Hepatocyte (in vitro differentiated cells): ENCODE measurements around the gene PIGC. TPM values are rescaled to one million over a fixed set of nuclear protein-coding genes. Genes with fewer than 3 reads are reported as not detected.

ENCODE experiments used
- DNase-seq: peaks from one replicate; pipeline ENCODE4 v3.0.0-alpha.2; 2016; ENCODE audit warnings: low spot score
- H2AFZ ChIP-seq: fragments of 200-600 bp; sonication (generic); 2 replicates; pipeline ENCODE4 v1.6.0; 2016; ENCODE audit warnings: antibody characterized with exemption, mild to moderate bottlenecking
- H3K27ac ChIP-seq: fragments of 200-600 bp; sonication (generic); 2 replicates; pipeline ENCODE4 v1.5.1; 2016; ENCODE audit warnings: mild to moderate bottlenecking
- H3K27me3 ChIP-seq: fragments of 200-600 bp; sonication (generic); 2 replicates; pipeline ENCODE4 v1.6.1; 2016
- H3K36me3 ChIP-seq: fragments of 200-600 bp; sonication (generic); replicated peaks from 2 replicates; pipeline ENCODE4 v1.5.1; 2016; ENCODE audit warnings: low read depth; ENCODE audit not compliant: insufficient read depth
- H3K4me1 ChIP-seq: fragments of 200-600 bp; sonication (generic); 2 replicates; pipeline ENCODE4 v1.5.1; 2016; ENCODE audit warnings: mild to moderate bottlenecking, moderate library complexity; ENCODE audit not compliant: insufficient read depth
- H3K4me2 ChIP-seq: fragments of 200-600 bp; sonication (generic); 2 replicates; pipeline ENCODE4 v1.6.0; 2016
- H3K4me3 ChIP-seq: fragments of 200-600 bp; sonication (generic); 2 replicates; pipeline ENCODE4 v1.5.1; 2016; ENCODE audit warnings: mild to moderate bottlenecking
- H3K79me2 ChIP-seq: fragments of 200-600 bp; sonication (generic); 2 replicates; pipeline ENCODE4 v1.6.0; 2017; ENCODE audit warnings: mild to moderate bottlenecking
- H3K9me2 ChIP-seq: fragments of 200-600 bp; sonication (generic); replicated peaks from 2 replicates; pipeline ENCODE4 v1.6.0; 2017; ENCODE audit warnings: mild to moderate bottlenecking; ENCODE audit not compliant: insufficient read depth
- H3K9me3 ChIP-seq: fragments of 200-600 bp; sonication (generic); 2 replicates; pipeline ENCODE4 v1.5.1; 2016; ENCODE audit warnings: low read depth, mild to moderate bottlenecking
- H4K20me1 ChIP-seq: fragments of 200-600 bp; sonication (generic); 2 replicates; pipeline ENCODE4 v1.6.0; 2016; ENCODE audit warnings: mild to moderate bottlenecking; ENCODE audit not compliant: insufficient read depth, poor library complexity, severe bottlenecking
- CTCF ChIP-seq: fragments of 200-600 bp; sonication (generic); IDR thresholded peaks from 2 replicates; pipeline ENCODE4 v1.5.1; 2016; ENCODE audit warnings: antibody characterized with exemption, mild to moderate bottlenecking; ENCODE audit not compliant: poor library complexity
- EZH2 ChIP-seq: fragments of 200-600 bp; sonication (generic); IDR thresholded peaks from 2 replicates; pipeline ENCODE4 v1.6.1; 2016; ENCODE audit warnings: antibody characterized with exemption, mild to moderate bottlenecking, borderline replicate concordance
- EZH2phosphoT487 ChIP-seq: fragments of 200-600 bp; sonication (generic); IDR thresholded peaks from one replicate; pipeline ENCODE4 v1.6.1; 2018; ENCODE audit warnings: antibody characterized with exemption, mild to moderate bottlenecking, low read depth, moderate library complexity; ENCODE audit not compliant: unreplicated experiment, severe bottlenecking
- WGBS: methylation state at CpG from one replicate; pipeline ENCODE4 v1.1.6; 2016; ENCODE audit warnings: low lambda C conversion rate; ENCODE audit errors: missing lambda C conversion rate; 5-methylcytosine and 5-hydroxymethylcytosine counted together
- polyA plus RNA-seq: library from polyadenylated mRNA; unstranded; fragments of >200 nt; fragmentation: Nextera tagmentation; extraction: Ambion mirVana; gene quantifications from 2 replicates; pipeline ENCODE4 v1.2.1, GENCODE V29; 2016
- total RNA-seq: library from RNA; depleted of rRNA; stranded (reverse); fragments of >200 nt; gene quantifications from 2 replicates; pipeline ENCODE4 v1.2.3, GENCODE V29; 2014

Gene PIGC
- total and polyA plus RNA-seq, 2 experiments from 2014 or later: 42.0 to 47.0 TPM

- no peak overlapping the region for H2AFZ ChIP-seq
- H3K9me3 ChIP-seq: no peaks in the 10 kb centered on the region
- H3K36me3 ChIP-seq: no peaks in the 10 kb centered on the region
- H4K20me1 ChIP-seq: no peaks in the 10 kb centered on the region
- no peaks in the 10 kb centered on the region for H3K27me3 ChIP-seq
- WGBS: 67% methylated on average over 1 of the region's 1 CpG
- no peaks in the 10 kb centered on the region for H3K9me2 ChIP-seq
- no peak for DNase-seq
- TF ChIP-seq CTCF (no peak), EZH2 (no peak), EZH2phosphoT487 (no peak)
- peak overlapping the region; percentile 49 for H3K27ac ChIP-seq
- peak overlapping the region; percentile 32 for H3K4me2 ChIP-seq
- no peaks in the 10 kb centered on the region for H3K79me2 ChIP-seq
- H3K4me3 ChIP-seq: no peak overlapping the region
- peaks cover 20% of the 10 kb centered on the region for H3K4me1 ChIP-seq
Observed at GRCh38 chr1:172460177-172460576, 16.3 kb upstream of the PIGC start.

DNA sequence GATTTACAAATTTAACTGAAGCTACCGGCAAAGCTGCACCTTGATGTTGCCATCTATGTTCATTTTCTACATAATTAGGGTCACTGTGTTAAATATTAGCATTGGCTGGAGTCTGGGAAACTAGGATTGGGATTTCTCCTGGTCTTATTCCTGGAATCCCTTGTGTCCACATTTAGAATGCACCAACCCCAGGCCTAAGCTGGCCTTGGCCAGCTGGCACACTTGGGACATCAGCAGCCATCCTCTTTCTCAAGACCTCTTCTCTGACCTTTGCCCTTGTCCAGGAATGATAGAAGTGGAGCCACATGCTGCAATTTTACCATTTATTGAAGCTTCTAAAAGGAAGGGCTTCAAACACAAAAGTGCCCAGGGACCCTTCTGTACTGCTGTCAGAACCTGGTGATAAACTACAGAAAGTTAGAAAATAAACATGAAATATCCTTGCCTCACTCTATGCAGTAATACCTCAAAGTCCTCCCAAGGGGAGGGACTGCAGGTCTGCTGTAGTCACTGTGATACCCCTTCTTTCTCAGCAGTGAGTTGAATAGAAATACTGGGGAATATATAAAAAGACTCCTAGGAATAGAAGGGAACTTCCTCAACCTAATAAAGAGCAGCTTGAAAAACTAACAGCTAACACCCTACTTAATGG lies 13.7 kb upstream of the PIGC start:
- Histone ChIP-seq H3K9me2 (no peaks in the 10 kb centered on the region), H3K4me1 (peaks cover 26% of the 10 kb centered on the region), H3K9me3 (no peaks in the 10 kb centered on the region), H4K20me1 (no peaks in the 10 kb centered on the region), H3K36me3 (no peaks in the 10 kb centered on the region), H3K4me2 (no peak overlapping the region), H3K27me3 (no peaks in the 10 kb centered on the region), H2AFZ (no peak overlapping the region), H3K27ac (no peak overlapping the region), H3K4me3 (no peak overlapping the region), H3K79me2 (no peaks in the 10 kb centered on the region)
- TF ChIP-seq EZH2 (no peak), EZH2phosphoT487 (no peak), CTCF (no peak)
- WGBS: 95% methylated on average over 1 of the region's 1 CpG
- DNase-seq: no peak

- no peak for DNase-seq
- TF ChIP-seq CTCF: no peak
- TF ChIP-seq EZH2phosphoT487: no peak
- no peak for TF ChIP-seq EZH2
- Histone ChIP-seq H2AFZ (no peak overlapping the region), H3K4me2 (no peak overlapping the region), H3K9me2 (no peaks in the 10 kb centered on the region), H3K4me3 (no peak overlapping the region), H3K27ac (no peak overlapping the region), H3K36me3 (no peaks in the 10 kb centered on the region), H3K9me3 (no peaks in the 10 kb centered on the region), H3K27me3 (no peaks in the 10 kb centered on the region), H4K20me1 (no peaks in the 10 kb centered on the region), H3K79me2 (no peaks in the 10 kb centered on the region), H3K4me1 (peaks cover 30% of the 10 kb centered on the region)
- WGBS: 93% methylated on average over 5 of the region's 5 CpGs
Observed at GRCh38 chr1:172456344-172456769, 12.5 kb upstream of the PIGC start.

DNA sequence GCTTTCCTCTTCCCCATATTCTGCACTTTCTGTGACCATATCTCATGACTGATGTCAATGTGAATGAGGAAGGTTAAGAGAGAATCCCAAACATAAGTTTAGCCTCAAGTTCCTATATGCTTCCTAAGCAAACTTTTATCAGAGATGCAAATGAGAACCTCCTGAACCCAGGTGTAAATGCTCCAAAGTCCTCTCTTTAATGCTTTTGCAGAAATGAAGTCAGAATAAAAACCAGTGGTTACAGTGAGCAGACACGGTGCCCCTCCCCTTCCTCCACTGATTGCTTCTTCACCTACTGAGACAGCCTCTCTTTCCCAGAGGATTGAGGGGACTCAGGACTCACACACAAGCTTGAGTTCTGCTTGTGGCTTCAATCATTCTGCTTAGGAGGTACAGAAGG lies 11.6 kb upstream of the PIGC start:
- H2AFZ ChIP-seq: no peak overlapping the region
- no peaks in the 10 kb centered on the region for H3K9me3 ChIP-seq
- no peaks in the 10 kb centered on the region for H4K20me1 ChIP-seq
- H3K9me2 ChIP-seq: no peaks in the 10 kb centered on the region
- peaks cover 26% of the 10 kb centered on the region for H3K4me1 ChIP-seq
- H3K4me2 ChIP-seq: no peak overlapping the region
- no peak for TF ChIP-seq EZH2
- TF ChIP-seq EZH2phosphoT487: no peak
- no peak for TF ChIP-seq CTCF
- DNase-seq: no peak
- no peaks in the 10 kb centered on the region for H3K27me3 ChIP-seq
- 87% methylated on average over 1 of the region's 1 CpG for WGBS
- no peak overlapping the region for H3K4me3 ChIP-seq
- no peaks in the 10 kb centered on the region for H3K79me2 ChIP-seq
- no peak overlapping the region for H3K27ac ChIP-seq
- no peaks in the 10 kb centered on the region for H3K36me3 ChIP-seq
